Femur (tissue), 1 donor: ENCODE results near the gene CAV3.
"Not testable (repeated sequence)": the region's sequence is repeated elsewhere in the genome, so short reads cannot be mapped to it uniquely, and the experiment has no call there.

Experiments
- DNase-seq: peaks from one replicate; pipeline ENCODE4 v3.0.0-alpha.2; 2017

Gene CAV3

DNA sequence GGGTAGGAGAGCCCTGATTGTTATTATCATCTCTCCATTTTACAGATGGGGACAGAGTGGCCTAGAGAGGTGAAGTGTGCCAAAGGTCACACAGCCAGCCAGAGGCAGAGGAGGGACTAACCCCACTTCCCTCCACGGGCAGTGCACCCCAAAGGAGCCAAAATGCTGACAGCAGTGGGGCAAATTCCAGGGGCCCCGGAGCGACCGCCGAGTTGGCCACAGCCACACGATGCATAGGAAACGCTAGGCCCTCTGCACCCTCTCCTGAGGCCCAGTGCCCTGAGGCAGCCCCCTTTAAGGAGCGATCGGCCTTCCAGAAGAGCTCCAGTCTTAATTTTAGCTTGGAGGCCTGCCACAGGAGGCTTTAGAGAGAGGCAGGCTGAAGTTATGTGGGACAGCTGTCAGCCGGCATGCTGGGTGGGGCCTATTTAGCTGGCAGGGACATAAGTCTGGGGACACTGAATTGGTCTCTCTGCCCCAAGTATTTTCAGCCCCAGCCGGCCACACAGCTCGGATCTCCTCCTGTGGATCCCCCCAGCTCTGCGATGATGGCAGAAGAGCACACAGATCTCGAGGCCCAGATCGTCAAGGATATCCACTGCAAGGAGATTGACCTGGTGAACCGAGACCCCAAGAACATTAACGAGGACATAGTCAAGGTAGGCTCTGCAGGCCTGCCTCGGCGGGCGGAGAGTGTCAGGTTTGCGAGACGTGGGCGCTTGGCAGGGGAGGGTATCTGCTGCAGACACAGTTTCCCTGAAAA is at the start of gene CAV3:
TSS of gene CAV3 (plus strand) at position 471 of the 763 bp plus-strand sequence. CDS start at position 546, 75 bp downstream.
- peak; percentile 84 for DNase-seq

GRCh38 chr3:8684992-8685391 is 48.6 kb upstream of the CAV3 start:
- DNase-seq: not testable (repeated sequence)

DNA sequence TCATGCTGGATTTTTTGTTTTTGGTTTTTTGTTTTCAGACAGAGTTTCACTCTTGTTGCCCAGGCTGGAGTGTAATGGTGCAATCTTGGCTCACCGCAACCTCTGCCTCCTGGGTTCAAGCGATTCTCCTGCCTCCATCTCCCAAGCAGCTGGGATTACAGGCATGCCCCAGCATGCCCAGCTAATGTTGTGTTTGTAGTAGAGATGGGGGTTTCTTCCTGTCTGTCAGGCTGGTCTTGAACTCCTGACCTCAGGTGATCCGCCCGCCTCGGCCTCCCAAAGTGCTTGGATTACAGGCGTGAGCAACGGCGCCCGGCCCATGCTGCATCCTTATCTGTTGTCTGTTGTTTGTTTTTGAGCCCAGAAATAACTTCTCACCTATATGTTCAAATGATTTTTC is 42.3 kb upstream of the CAV3 start:
- DNase-seq: not testable (repeated sequence)

DNA sequence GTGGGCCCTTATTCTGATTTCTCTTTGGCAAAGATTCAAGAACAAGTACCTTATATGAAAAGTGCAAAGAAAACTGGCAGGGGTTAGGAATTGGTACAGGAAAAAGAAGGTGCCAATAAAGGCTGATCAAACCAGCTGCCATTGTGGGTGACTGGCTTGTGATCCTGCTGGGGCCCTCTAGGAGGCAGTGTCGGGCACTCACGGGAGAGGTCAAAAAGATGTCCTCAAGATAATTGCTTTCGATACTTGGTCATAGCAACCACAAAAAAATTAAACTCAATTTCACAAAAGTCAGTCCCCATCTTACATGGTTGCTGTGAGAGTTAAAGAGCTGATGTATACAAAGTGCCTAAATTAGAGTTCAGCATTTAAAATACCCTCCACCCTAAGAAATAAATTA is 31.0 kb upstream of the CAV3 start:
- DNase-seq: no peak

GRCh38 chr3:8705575-8705974 is 28.0 kb upstream of the CAV3 start:
- no peak for DNase-seq

- no peak for DNase-seq
Measured at GRCh38 chr3:8709287-8709686, 24.3 kb upstream of the CAV3 start.

- DNase-seq: no peak
Measured at GRCh38 chr3:8709801-8710507, 23.6 kb upstream of the CAV3 start.

- peak; percentile 57 for DNase-seq
Measured at GRCh38 chr3:8712045-8712907, 21.3 kb upstream of the CAV3 start.

GRCh38 chr3:8712908-8713255 is 20.7 kb upstream of the CAV3 start:
- DNase-seq: no peak

DNA sequence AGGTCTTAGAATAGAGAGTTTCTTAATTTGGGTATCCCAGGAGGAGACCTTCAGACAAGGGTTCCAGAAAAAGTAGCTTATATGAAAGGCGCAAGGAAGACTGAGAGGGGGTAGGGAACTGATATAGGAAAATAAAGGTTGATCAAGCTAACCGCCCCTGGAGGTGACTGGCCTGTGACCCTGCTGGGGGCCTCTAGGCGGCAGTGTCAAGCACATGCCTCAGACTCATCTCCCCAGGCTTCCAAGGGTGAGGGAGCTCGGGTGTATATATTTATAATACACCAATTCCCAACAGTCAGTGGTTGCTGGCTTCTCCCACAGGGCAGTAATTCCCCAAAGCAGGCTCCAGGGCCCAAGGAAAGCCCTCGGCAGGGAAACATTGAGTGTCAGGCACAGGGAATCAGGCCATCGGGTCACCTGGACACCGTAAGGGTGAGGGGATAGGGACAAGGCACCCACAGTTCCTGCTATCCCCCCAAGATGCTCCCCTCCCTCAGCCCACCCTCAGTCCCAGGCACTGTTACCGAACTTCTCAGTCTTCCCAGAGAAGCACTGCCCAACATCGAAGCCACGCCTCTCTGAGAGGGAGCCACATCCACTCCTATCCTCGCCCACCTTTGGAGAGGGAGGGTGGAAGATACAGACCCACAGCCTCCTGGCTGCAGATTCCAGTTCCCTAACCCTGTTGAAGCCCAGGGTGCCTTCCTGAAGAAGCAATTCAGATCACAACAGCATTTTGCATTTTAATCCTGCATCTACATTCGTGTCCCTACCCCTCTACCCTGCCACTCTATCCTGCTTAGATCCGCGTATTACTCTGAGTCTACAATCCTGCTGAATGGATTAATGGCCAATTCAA is 19.5 kb upstream of the CAV3 start:
- DNase-seq: no peak

GRCh38 chr3:8715757-8716156 is 17.8 kb upstream of the CAV3 start:
- DNase-seq: not testable (repeated sequence)

DNA sequence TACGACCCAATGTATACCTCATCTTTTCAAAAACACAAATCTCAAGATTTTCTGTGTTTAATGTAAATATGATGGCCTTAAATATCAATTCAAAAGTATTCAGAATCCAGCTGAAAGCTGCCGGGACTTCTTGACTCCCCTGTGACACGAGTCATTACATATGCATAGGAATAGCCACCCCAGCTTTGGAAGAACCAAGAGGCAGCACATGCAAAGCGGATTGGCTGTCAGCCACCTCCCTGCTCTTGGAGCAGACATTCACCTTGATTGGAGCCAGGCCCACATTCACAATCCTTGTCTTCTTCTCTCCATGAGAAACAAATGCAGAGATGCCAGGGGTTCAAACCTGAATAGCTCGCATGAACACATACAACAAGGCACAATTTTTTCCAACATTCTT is 10.8 kb upstream of the CAV3 start:
- no peak for DNase-seq

GRCh38 chr3:8723612-8724011 is 10.0 kb upstream of the CAV3 start:
- DNase-seq: no peak

GRCh38 chr3:8724108-8724752 is 9.4 kb upstream of the CAV3 start:
- DNase-seq: no peak

DNA sequence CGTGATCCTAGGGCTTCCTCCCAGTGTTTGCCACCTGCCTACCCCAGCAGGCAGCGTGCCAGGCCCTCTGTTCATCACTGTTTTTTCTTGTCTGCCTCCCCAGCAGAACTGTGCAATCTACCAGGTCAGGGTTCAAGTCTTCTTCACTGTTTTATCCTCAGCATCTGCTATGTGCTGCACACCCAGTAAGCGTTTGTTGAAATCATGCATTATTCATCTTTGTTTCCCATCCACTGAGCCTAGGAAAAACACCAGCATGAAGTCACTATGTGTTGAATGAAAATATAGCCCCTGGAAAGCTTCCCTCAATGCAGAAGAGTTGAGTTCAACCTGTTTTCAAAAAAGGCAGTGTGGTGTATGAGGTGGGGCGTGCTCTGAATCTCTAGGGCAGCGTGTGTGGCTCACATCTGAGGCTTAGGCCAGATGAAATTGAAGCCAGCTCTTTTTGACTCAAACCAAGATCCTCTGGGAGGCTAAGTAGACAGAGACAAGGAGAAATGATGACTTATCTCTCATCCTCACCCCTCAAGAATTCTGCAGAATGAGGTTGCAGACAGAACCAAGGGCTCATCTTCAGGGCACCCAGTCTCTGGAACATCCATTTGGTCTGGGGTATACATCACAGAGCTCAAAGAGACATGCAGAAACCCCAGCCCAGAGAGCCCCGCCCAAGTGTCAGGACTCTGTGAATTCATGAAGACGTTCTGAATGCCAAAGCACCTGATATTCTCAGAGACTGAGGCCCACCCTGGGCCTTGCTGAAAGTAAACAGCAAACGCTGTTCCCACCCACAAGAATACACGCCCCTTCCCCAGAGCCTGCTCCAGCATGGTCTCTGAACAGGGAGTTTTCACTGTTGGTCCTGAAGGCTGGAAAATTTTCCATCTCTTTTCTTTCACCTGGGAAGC is 5.7 kb upstream of the CAV3 start:
- no peak for DNase-seq

GRCh38 chr3:8729479-8729878 is 4.1 kb upstream of the CAV3 start:
- DNase-seq: no peak

GRCh38 chr3:8730656-8731055 is 2.9 kb upstream of the CAV3 start:
- no peak for DNase-seq

DNA sequence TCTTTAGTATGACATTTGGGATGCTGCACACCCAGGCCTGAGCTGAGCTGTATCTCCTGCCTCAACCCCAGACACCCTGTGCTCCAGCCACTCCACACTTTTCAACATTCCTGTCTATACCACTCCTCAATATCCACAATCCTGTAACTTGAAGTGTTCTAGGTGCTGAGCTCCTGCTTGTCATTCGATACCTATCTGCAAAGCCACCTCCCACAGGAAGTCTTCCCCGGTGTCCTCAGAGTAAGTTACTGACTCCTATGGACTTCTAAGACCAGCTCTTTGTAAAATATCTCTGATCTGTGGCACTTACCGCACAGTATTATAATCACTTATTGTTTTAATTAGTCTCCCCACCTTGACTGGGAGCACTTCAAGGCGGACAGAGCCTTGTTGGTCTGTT is 1.2 kb upstream of the CAV3 start:
- no peak for DNase-seq

GRCh38 chr3:8734137-8734878 is 706 bp downstream of the CAV3 start:
- DNase-seq: no peak

DNA sequence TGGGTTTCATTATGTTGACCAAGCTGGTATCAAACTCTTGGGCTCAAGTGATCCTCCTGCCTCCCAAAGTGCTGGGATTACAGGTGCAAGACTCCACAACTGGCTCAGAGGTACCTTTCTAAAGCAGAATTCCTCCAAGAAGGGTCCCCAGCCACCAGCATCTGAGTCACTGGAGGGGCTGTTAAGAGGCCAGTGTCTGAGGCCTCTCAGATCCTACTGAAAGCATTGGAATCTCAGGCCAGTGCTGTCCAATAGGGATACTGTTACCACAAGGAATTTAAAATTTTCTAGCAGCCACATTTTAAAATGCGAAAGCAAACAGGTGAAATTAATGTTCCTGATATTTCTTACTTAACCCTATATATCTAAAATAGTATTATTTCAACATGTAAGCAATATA is 1.3 kb downstream of the CAV3 start:
- DNase-seq: no peak
